Right ventricle myocardium inferior (tissue), 1 donor: Measurements from ENCODE around the gene KLF1. TPM values are rescaled to one million over a fixed set of nuclear protein-coding genes. Genes with fewer than 3 reads are reported as not detected.
"Not testable (repeated sequence)": the region's sequence is repeated elsewhere in the genome, so short reads cannot be mapped to it uniquely, and the experiment has no call there.

ENCODE experiments used
- ATAC-seq: fragments of 200-7000 bp; cut with Tn5 transposase; one replicate; pipeline ENCODE4 v1.9.1; 2020; ENCODE audit warnings: mild to moderate bottlenecking, moderate library complexity
- DNase-seq: peaks from one replicate; pipeline ENCODE4 v3.0.0; 2021; ENCODE audit errors: missing footprints
- intact Hi-C: fragments of 100-400 bp; cut with DNase I; formaldehyde crosslinking; loops from one replicate; pipeline ENCODE4 v1.11.0; 2022
- total RNA-seq: library from RNA; stranded (reverse); fragmentation: NEBNext Ultra II Directional; extraction: Animal tissue kit (Norgen Biotek cat#: 25700); gene quantifications from one replicate; pipeline ENCODE4 v1.2.1, GENCODE V29; 2021
- donor health status: DM: no; HTN: yes; CAD: no; lungs with severe emphysema.

KLF1 gene
- total RNA-seq, 1 donor from 2014 or later: not detected

DNA sequence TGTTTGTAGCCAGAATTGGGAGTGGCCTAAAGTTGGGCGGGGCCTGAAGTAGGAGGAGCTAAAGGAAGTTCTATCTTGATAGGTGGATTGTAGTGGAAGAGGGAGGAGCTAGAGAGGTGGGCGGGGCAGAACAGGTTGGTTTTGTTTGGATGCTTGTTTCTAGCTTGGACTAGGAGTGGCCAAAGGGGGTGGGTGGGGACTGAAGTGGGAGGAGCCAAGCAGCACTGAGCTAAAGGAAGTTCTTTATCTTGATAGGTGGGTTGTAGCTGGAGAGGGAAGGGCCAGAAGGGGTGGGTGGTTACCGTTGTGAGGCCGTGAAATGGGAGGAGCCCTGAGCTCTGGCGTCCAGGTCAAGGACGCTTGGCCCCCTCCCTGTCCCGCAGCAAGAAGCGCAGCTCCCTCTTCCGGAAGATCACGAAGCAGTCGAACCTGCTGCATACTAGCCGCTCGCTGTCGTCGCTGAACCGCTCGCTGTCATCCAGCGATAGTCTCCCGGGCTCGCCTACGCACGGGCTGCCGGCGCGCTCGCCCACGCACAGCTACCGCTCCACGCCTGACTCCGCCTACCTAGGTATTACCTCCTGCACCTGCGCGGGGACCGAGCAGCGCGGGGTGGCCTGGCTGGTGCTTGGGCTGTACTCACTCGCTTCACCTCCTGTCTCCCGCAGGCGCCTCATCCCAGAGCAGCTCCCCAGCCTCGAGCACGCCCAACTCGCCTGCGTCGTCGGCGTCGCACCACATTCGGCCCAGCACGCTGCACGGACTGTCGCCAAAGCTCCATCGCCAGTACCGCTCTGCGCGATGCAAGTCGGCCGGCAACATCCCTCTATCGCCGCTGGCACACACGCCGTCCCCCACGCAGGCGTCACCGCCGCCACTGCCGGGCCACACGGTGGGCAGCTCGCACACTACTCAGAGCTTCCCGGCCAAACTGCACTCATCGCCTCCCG, 13.8 kb downstream of the KLF1 start:
- peak; percentile 69 for ATAC-seq
- no peak for DNase-seq
- intact Hi-C loops: no loop called here

DNA sequence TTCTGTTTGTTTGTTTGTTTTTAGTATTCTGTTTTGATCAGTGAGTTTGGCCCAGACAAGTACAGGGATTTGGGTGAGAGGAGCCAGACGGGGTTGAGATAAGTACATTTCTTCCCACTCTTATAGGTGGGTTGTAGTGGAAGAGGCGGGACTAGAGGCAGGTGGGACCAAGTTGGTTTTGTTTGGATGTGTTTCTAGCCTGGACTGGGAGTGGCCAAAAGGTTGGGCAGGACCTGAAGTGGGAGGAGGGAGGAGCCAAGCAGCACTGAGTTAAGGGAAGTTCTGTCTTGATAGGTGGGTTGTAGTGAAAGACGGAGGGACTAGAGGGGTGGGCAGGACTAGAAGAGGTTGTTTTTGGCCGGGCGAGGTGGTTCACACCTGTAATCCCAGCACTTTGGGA, 14.7 kb downstream of the KLF1 start:
- intact Hi-C loops: no loop called here
- no peak for DNase-seq
- ATAC-seq: no peak

DNA sequence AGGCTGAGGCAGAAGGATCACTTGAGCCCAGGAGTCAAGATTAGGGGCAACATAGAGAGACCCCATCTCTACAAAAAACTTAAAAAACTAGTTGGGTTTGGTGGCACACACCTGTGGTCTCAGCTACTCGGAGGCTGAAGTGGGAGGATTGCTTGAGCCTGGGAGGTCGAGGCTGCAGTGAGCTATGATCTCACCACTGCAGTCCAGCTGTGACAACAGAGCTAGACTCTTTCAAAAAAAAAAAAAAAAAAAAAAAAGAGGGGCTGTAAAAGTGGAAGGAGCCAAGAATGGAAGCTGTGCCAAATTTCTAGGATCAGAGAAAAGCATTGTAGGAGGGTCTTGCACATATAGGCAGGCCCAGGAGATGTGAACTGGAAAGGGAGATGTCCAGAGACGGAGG, 15.3 kb downstream of the KLF1 start:
- ATAC-seq (no peak), DNase-seq (no peak)
- intact Hi-C loops: no loop called here

DNA sequence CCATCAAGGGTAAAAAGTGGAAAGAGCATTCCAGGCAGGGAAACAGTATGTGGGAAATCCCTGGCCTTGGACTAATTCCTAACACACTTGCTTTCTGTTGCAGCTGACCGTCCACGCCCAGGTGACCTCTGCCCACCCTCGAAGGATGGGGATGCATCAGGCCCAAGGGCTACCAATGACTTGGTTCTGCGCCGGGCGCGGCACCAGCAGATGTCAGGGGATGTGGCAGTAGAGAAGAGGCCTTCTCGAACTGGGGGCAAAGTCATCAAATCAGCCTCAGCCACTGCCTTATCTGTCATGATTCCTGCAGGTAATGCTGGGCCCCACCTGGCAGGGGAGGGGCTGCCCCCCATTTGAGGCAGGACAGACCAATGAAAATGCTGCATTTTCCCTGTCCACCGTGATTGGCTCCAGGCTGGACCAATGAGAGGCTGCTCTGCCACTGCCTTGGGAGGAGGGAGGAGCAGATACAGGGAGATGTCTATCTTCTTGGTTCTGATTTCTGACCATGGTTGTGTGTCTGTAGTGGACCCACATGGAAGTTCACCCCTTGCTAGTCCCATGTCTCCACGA, 18.4 kb downstream of the KLF1 start:
- ATAC-seq (no peak), DNase-seq (no peak)
- intact Hi-C loops: no loop called here

DNA sequence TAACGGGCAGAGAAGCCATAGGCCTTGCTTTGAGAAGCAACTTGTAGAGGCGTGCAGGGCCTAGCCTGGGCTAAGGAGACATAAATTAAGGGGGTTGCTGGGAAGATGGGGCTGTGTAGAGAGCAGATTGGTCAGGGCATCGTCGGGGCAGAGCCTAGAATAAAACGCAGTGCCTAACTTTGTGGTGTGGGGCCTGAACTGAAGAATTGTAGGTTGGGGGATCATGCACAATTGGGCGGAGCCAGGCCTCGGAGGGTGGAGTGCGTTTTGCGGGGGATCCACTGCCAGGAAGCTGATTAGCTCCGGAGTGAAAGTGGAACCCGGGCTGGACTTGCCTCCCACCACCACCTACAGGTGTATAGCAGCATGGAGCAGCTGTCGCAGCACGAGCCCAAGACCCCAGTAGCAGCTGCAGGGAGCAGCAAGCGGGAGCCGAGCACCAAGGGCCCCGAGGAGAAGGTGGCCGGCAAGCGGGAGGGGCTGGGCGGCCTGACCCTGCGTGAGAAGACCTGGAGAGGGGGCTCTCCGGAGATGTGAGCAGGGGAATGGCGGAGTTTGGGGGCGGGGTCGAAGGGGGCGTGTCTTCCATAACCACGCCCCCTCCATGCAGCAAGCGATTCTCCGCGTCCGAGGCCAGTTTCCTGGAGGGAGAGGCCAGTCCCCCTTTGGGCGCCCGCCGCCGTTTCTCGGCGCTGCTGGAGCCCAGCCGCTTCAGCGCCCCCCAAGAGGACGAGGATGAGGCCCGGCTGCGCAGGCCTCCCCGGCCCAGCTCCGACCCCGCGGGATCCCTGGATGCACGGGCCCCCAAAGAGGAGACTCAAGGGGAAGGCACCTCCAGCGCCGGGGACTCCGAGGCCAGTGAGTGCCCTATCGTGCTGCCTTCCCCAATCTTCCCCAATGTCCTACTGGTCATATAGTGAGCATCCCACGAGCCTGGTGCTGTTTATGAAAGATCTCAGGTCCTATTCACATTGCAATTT, 19.6 kb downstream of the KLF1 start:
- ATAC-seq (peak; percentile 71), DNase-seq (no peak)
- intact Hi-C loops: no loop called here

DNA sequence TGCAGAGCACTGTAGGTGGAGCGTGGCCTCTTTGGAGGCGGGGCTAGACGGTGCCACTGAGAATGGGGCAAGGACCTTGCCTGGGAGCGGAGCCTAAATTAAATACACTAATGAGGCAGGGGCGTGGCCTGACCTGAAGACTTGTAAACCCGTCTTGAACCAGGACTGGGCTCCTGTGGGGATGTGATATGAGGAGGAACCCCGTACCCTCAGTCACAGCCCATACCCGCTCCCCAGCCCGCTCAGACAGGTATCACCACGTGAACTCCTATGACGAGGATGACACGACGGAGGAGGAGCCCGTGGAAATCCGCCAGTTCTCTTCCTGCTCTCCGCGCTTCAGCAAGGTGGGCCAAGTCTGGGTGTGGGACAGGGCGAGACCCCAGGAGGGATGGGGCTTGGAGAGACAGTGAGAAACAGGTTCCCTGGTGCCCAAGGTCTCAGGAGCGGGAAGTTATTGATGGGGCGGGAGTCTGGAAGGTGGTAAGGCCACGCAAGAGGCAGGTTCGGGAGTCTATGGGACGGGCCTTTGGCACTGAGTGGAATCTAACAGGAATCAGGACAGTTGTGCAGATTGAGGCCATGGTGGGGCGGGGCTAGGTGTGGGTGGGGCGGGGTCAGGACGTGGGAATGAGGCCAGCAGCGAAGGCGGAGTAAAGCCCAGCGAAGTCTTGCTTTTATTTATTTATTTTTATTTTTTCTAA, 20.4 kb downstream of the KLF1 start:
- no peak for DNase-seq
- intact Hi-C loops: no loop called here
- ATAC-seq: no peak

DNA sequence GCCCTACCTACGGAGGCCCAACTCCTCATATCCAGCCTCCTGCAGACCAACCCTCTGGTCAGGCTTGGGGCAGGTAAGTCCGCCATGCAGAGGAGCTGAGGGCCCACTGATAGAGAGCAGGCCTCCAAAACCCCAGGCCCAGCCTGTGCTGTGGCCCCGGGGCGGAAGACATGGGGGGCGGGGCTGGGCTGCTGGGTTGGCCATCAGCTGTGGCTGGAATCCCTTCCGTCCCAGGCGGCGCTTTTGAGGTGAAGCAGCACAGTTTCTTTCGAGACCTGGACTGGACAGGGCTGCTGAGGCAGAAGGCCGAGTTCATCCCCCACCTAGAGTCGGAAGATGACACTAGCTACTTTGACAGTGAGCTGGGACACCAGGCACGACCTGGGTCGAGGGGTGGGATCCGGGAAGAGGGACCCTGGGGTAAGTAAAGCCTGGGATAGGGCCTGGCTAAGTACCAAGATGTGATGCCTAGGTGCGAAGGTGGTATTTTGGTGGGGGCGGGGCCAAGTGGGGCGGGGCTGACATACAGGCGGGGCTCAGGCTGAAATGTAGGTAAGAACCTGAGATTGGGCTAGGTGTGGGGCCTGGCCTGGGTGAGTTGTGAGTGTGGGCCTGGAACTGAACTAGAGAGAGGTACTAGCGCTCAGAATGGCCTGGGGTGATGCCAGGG, 21.1 kb downstream of the KLF1 start:
- intact Hi-C loops: no loop called here
- DNase-seq (no peak), ATAC-seq (no peak)

DNA sequence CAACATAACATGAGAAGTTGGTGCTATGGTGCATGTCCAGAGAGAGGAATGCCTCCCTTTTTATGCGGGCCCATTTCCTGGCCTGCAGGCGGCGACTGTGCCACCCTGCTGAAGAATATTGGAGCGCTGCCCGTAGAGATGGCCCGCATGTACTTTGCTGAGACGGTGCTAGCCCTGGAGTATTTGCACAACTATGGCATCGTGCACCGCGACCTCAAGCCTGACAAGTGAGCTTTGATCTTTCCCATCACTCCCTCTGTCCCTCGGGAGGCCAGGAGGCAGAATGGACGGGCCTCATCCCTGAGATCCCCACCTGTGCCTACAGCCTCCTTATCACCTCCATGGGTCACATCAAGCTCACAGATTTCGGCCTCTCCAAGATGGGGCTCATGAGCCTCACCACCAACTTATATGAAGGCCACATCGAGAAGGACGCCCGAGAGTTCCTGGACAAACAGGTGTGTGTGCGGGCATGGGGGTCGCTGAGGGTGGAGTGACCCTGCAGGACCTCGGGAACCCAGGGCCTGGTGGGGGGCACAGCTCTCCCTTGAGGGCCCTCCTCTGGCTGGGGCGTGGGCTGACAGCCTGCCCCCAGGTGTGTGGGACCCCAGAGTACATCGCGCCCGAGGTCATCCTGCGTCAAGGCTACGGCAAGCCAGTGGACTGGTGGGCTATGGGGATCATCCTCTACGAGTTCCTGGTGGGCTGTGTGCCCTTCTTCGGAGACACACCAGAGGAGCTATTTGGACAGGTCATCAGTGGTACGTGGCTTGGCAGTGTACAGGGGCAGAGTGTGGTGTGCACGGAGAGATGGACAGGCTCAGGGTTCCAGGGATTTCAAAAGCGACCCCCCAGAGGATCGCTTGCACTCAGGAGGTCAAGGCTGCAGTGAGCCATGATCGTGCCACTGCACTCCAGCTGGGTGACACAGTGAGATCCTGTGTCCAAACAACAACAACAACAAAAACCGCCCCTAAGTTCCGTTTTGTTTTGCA, 22.0 kb downstream of the KLF1 start:
- intact Hi-C loops: no loop called here
- no peak for ATAC-seq
- no peak for DNase-seq

DNA sequence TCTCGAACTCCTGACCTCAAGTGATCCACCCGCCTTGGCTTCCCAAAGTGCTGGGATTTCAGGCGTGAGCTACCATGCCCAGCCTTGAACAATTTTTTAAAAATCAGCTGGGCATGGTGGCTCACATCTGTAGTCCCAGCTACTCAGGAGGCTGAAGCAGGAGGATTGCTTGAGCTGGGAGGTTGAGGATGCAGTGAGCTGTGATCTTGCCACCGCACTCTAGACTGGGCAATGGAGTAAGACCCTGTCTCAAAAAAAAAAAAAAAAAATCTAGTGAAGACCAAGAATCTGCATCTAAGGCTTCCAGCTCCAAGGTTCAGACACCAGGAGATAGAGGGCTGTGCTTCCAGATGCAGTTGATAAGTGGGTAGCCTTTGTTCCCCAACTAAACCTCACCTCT, 22.9 kb downstream of the KLF1 start:
- intact Hi-C loops: no loop called here
- ATAC-seq (no peak), DNase-seq (no peak)

DNA sequence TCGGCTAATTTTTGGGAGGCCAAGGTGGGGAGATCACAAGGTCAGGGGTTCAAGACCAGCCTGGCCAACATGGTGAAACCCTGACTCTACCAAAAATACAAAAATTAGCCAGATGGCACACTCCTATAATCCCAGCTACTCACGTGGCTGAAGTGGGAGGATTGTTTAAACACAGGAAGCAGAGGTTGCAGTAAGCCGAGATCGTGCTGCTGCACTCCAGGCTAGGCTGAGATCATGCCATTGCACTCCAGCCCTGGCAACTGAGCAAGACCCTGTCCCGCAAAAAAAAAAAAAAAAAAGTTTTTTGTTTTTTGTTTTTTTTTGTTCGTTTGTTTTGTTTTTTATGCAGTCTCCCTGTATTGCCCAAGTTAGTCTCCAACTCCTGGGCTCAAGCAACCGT, 27.5 kb downstream of the KLF1 start:
- DNase-seq: no peak
- intact Hi-C loops: no loop called here
- no peak for ATAC-seq

DNA sequence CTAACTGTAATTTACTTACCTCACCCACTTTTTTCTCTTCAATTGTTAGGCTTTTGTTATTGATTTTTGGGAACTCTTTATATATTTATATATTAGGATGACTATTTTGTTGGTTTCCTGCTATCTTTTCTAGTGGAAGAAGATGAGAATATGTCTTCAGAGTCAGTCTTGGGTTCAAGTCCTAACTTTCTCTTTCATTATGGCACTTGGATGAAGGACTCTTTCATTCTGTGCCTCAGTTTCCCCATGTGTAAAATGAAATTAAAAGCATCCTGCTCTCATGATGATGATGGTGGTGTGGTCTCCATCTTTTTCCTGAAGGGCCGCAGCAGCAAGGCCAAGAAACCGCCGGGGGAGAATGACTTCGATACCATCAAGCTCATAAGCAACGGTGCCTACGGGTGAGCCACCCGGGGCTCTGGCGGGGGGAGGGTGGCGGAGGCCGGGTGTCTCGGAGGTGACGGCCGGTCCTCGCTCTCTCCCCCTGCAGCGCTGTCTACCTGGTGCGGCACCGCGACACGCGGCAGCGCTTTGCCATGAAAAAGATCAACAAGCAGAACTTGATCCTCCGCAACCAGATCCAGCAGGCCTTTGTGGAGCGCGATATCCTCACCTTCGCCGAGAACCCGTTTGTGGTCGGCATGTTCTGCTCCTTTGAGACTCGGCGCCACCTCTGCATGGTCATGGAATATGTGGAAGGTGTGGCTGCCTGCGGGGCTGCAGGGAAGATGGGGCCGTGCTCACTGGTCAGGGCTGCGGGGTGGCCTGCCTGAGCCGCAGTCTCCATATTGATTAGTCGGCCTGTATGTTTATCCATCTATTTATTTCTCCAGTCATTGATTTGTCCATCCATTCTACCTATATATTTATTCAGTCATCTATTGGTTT, 28.7 kb downstream of the KLF1 start:
- intact Hi-C loops: no loop called here
- ATAC-seq (no peak), DNase-seq (no peak)

DNA sequence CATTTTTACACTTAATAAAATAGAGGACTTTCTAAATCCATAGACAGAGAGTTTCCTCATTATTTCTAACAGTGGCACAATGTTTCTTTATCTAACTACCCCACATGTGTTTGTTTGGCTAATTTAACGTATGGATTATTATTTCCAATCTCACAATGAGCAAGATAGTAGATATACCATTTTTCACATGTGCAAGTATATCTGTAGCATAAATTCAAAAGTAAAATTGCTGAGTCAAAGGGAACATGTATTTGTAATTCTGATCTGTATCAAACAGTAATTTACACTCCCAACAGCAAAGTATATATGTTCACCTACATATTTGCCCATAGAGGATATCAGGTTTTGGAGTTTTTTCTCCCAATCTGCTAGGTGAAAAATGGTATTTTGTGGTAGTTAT, 30.3 kb downstream of the KLF1 start:
- no peak for ATAC-seq
- DNase-seq: no peak
- intact Hi-C loops: no loop called here

DNA sequence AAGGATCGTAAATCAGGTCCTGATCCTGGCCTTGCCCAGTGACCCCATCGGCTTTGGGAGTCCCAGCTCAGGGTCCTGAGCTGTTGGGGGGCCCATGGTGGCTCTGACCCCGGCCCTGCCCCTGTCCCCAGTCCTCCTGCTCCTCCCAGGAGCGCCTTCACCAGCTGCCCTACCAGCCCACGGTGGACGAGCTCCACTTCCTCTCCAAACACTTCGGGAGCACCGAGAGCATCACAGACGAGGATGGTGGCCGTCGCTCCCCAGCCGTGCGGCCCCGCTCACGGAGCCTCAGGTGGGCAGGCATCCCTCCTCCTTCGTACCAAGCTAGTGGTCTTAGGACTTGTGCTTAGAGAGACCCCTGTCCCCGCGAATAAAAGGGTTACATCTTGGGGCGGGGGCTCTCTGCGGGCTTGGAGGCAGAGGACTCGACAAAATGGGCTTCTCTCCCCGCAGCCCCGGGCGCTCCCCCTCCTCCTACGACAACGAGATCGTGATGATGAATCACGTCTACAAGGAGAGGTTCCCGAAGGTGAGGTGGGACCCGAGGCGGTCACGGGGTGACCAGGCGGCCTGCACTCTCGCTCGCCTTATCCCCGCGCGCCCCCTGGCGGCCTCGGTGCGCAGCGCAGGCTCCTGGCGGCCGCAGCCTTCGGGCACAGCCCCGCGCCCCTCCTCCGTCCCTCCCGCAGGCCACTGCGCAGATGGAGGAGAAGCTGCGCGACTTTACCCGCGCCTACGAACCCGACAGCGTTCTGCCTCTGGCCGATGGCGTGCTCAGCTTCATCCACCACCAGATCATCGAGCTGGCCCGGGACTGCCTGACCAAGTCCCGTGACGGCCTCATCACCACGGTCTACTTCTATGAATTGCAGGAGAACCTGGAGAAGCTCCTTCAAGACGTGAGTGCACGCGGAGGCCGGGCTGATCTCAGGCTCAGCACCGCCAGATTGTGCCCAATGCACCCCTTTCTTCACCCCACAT, 39.6 kb downstream of the KLF1 start:
- peak; percentile 97 for ATAC-seq
- DNase-seq: peak; percentile 93
- intact Hi-C loops: loop anchor here (2.0 kb wide), 1 partner anchor 83 kb away; no protein-coding TSS in a partner anchor

DNA sequence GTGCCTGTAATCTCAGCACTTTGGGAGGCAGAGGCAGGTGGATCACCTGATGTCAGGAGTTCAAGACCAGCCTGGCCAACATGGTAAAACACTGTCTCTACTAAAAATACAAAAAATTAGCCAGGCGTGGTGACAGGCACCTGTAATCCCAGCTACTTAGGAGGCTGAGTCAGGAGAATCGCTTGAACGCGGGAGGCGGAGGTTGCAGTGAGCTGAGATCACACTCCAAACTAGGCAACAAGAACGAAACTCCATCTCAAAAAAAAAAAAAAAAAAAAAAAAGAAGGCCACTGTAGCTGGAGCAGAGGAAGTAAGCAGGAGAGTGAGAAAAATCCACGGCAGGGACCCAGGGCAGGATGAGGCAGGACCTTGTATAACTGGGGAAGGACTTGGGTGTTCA, 40.4 kb downstream of the KLF1 start:
- not testable (repeated sequence) for DNase-seq, ATAC-seq
- intact Hi-C loops: loop anchor here (2.0 kb wide), 1 partner anchor 82 kb away; no protein-coding TSS in a partner anchor
